Esophagus squamous epithelium (tissue), 5 donors: Measurements from ENCODE around the gene KIF5B. TPM values are rescaled to one million over a fixed set of nuclear protein-coding genes. Genes with fewer than 3 reads are reported as not detected.
"Not testable (repeated sequence)": the region's sequence is repeated elsewhere in the genome, so short reads cannot be mapped to it uniquely, and the experiment has no call there.

ENCODE experiments used
- DNase-seq: peaks from one replicate; lab custom pipeline; 2025; lab: John Stamatoyannopoulos, UW
- H3K27ac ChIP-seq, 4 donors: fragments of 200-600 bp; sonication (generic); one replicate each; pipeline ENCODE4 v1.5.1; 2016 to 2019; ENCODE audit warnings: mild to moderate bottlenecking in 1 of 4
- H3K27me3 ChIP-seq, 4 donors: fragments of 200-600 bp; sonication (generic); 1 replicate in 3 of 4; 2 replicates in 1 of 4; pipeline versions ENCODE4 v1.5.1 to v1.6.0; 2017 to 2021; ENCODE audit warnings: antibody characterized with exemption in 1 of 4
- H3K36me3 ChIP-seq, 3 donors: fragments of 200-600 bp; sonication (generic); one replicate each; pipeline ENCODE4 v1.5.1; 2016 to 2019
- H3K4me1 ChIP-seq, 3 donors: fragments of 200-600 bp; sonication (generic); one replicate each; pipeline ENCODE4 v1.5.1; 2017 to 2019
- H3K4me3 ChIP-seq, 4 donors: fragments of 200-600 bp; sonication (generic); 1 replicate in 3 of 4; 2 replicates in 1 of 4; pipeline ENCODE4 v1.5.1; 2016 to 2019; ENCODE audit warnings: mild to moderate bottlenecking in 2 of 4, moderate library complexity in 1 of 4
- H3K9me3 ChIP-seq, 3 donors: fragments of 200-600 bp; sonication (generic); one replicate each; pipeline ENCODE4 v1.5.1; 2016 to 2019
- CTCF ChIP-seq, 6 experiments: fragments of 450-650 bp in 4 of 6; fragments of 200-600 bp in 2 of 6; sonication (generic) in 2 of 6; IDR thresholded peaks; one replicate each; pipeline ENCODE4 v1.5.1; 2016 to 2019; ENCODE audit warnings: antibody characterized with exemption in 6 of 6, mild to moderate bottlenecking in 4 of 6, moderate library complexity in 4 of 6
- POLR2A ChIP-seq, 4 donors: fragments of 450-650 bp; IDR thresholded peaks; one replicate each; pipeline ENCODE4 v1.6.1; 2017; ENCODE audit warnings: antibody characterized with exemption in 4 of 4, mild to moderate bottlenecking in 4 of 4, moderate library complexity in 3 of 4
- WGBS, 2 donors: methylation state at CpG; one replicate each; pipeline ENCODE4 v1.1.5; 2018; 5-methylcytosine and 5-hydroxymethylcytosine counted together
- intact Hi-C: fragments of 100-400 bp; cut with DNase I; formaldehyde crosslinking; loops from one replicate; pipeline ENCODE4 v1.15.0; 2022
- total RNA-seq, 4 donors: library from RNA; depleted of rRNA; stranded (reverse); fragments of >200 nt; gene quantifications; one replicate each; pipeline ENCODE4 v1.1.0, GENCODE V29; 2016
- donor health status: DM: yes; HTN: yes; CAD: no.

Gene KIF5B
- total RNA-seq, 4 donors from 2014 or later: 58.3 to 104 (median 95.1) TPM

- 56 to 65% methylated on average over 3 of the region's 3 CpGs for WGBS, 2 donors
- no peak for DNase-seq
These were observed 47.5 kb upstream of the KIF5B start for GRCh38 chr10:32103721-32104120.

GRCh38 chr10:32098566-32099259 is 42.5 kb upstream of the KIF5B start:
- H3K27ac ChIP-seq, H3K9me3 ChIP-seq, H3K27me3 ChIP-seq, H3K36me3 ChIP-seq, H3K4me1 ChIP-seq, intact Hi-C loops, DNase-seq, H3K4me3 ChIP-seq: not testable (repeated sequence)
- WGBS, 2 donors: 52 to 67% methylated on average over 4 of the region's 4 CpGs

More at GRCh38 chr10:32103721-32104120, 47.5 kb upstream of the KIF5B start:
- Histone ChIP-seq H3K4me3 (no peak overlapping the region), H3K27me3 (no peaks in the 10 kb centered on the region), H3K36me3 (no peaks in the 10 kb centered on the region), H3K27ac (no peak overlapping the region), H3K9me3 (peaks cover 0 to 2% (median 0%) of the 10 kb centered on the region in 3 donors), H3K4me1 (peaks cover 0 to 4% (median 0%) of the 10 kb centered on the region in 3 donors)
- intact Hi-C loops: no loop called here
- TF ChIP-seq CTCF (IDR thresholded peaks at IDR 0.05) (no peak), POLR2A (IDR thresholded peaks at IDR 0.05) (no peak)

- Histone ChIP-seq H3K4me3 (no peak overlapping the region), H3K27ac (no peak overlapping the region), H3K4me1 (no peaks in the 10 kb centered on the region), H3K36me3 (no peaks in the 10 kb centered on the region), H3K9me3 (peaks cover 0 to 8% (median 0%) of the 10 kb centered on the region in 3 donors), H3K27me3 (no peaks in the 10 kb centered on the region)
- DNase-seq: no peak
- intact Hi-C loops: no loop called here
- TF ChIP-seq CTCF (IDR thresholded peaks at IDR 0.05) (no peak), POLR2A (IDR thresholded peaks at IDR 0.05) (no peak)
- 96 to 98% methylated on average over 2 of the region's 2 CpGs for WGBS, 2 donors
These were observed 39.0 kb upstream of the KIF5B start for GRCh38 chr10:32095116-32095733.

- TF ChIP-seq CTCF (IDR thresholded peaks at IDR 0.05): no peak
- no peak for TF ChIP-seq POLR2A (IDR thresholded peaks at IDR 0.05)
- 91 to 96% methylated on average over 2 of the region's 2 CpGs for WGBS, 2 donors
- no peaks in the 10 kb centered on the region for H3K36me3 ChIP-seq
- peaks cover 0 to 4% (median 0%) of the 10 kb centered on the region in 3 donors for H3K9me3 ChIP-seq
- H3K27me3 ChIP-seq: no peaks in the 10 kb centered on the region
- H3K4me1 ChIP-seq: no peaks in the 10 kb centered on the region
- intact Hi-C loops: no loop called here
- no peak for DNase-seq
- no peak overlapping the region for H3K27ac ChIP-seq
- H3K4me3 ChIP-seq: no peak overlapping the region
These were observed 37.4 kb upstream of the KIF5B start for GRCh38 chr10:32093650-32094049.

GRCh38 chr10:32091046-32091445 is 34.8 kb upstream of the KIF5B start:
- TF ChIP-seq CTCF (IDR thresholded peaks at IDR 0.05): no peak
- TF ChIP-seq POLR2A (IDR thresholded peaks at IDR 0.05): no peak
- Histone ChIP-seq H3K27ac (no peak overlapping the region), H3K36me3 (no peaks in the 10 kb centered on the region), H3K27me3 (no peaks in the 10 kb centered on the region), H3K9me3 (no peaks in the 10 kb centered on the region), H3K4me1 (no peaks in the 10 kb centered on the region), H3K4me3 (no peak overlapping the region)
- intact Hi-C loops: no loop called here
- DNase-seq: no peak
